Raji (cell line): ENCODE data around the gene CDH15.

Experiments used
- POLR2A ChIP-seq: IDR thresholded peaks from 2 replicates; pipeline ENCODE4 v1.6.1; 2011; ENCODE audit warnings: low read depth, low read length, control low read depth; ENCODE audit not compliant: insufficient read depth

Gene CDH15

DNA sequence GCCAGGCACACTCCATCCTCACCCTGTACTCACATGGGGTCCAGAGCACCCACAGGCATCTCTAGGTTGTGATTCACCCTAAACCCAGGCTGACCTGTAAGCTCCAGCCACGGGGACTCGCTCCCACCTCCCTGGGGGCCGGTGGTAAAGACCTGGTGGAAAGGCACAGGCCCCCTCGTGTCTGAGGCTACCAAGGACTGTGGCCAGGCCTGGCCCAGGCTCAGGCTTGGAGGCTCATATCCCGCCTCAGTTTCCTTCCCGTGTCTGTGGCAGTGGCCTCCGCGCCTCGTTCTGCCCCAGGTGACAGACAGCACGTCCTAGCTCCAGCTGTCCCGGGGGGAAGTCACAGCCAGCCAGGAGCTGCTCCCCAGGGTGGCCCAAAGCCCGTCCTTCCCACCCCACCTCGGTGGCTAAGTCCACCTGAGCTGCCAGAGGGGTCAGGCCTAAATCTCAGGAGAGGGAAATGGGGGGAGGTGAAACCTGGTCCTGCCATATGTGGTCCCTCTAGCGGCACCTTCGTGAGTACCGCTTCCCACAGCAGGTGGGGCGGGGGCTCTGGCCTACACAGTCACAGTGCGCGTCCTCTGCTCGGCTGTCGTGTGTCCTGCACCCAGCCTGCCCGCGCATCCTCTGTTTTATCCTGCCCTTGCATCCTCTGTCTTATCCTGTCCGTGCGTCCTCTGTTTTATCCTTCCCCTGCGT is 12.6 kb downstream of the CDH15 start:
- TF ChIP-seq POLR2A, result no peak

DNA sequence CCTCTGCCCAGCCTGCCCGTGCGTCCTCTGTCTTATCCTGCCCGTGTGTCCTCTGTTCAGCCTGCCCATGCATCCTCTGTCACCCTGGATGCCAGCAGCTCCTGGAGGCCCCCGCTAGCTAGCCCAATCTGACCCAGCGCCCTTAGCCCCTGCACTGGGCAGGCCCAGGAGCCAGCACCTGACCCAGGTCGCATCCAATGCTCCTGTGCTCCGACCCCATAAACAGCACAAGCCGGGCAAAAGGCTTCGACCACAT is 13.1 kb downstream of the CDH15 start:
- TF ChIP-seq POLR2A, result no peak

DNA sequence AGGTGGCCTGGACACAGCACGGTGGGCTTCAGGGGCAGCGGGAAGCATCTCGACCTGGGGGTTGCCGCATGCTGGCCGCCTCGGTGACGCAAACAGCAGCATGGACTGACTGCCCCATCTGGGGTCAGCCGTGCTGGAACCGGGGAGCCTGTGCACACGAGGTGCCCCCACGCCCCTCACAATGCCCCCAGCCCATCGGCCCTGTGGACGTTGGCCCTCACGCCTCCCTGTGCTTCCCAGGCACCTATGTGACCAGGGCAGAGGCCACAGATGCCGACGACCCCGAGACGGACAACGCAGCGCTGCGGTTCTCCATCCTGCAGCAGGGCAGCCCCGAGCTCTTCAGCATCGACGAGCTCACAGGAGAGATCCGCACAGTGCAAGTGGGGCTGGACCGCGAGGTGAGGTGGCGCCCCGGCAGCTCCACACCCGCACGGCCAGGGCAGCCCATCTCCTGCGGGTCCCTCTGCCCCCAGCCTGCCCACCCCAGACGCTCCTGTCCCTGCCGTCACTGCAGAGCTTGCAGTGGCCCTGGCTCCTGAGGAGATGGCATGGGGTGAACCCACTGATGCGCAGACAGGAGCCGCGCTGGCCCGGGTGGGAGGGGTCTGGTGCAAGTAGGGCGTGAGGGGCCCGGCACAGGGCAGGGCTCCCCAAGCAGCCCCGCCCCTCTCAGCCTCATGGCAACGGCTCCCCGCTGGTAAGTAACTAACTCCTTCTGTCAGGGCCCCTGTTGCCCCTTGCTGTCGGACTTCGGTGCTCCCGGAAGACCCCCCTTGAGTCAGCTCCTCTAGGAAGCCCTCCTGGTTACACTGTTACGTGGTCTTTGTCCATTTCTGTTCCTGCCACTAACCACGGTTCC is 13.6 kb downstream of the CDH15 start:
- TF ChIP-seq POLR2A, result no peak

DNA sequence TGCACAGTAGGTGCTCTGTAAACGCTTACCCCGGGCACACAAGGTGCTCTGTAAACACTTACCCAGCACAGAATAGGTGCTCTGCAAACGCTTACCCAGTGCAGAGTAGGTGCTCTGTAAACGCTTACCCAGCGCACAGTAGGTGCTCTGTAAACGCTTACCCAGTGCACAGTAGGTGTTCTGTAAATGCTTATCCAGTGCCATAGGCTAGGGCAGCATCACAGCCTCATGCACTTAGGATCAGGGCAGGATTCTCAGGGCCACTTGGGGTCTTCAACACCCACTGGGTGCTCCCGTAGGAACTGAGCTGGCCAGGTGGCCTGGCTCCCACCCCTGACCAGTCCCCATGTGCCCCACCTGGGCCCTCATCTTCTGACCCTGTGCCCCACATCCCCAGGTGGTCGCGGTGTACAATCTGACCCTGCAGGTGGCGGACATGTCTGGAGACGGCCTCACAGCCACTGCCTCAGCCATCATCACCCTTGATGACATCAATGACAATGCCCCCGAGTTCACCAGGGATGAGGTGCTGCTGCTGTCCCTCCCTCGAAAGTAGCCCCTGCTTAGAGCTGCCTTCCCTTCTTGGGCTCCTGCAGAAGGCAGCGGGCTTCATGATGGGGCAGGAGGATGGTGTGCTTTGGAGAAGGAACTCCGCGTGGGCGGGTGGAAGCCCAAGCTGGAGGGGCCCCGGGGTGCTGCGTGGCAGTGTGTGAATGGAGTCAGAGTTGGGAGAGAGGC is 15.7 kb downstream of the CDH15 start:
- no peak for TF ChIP-seq POLR2A

DNA sequence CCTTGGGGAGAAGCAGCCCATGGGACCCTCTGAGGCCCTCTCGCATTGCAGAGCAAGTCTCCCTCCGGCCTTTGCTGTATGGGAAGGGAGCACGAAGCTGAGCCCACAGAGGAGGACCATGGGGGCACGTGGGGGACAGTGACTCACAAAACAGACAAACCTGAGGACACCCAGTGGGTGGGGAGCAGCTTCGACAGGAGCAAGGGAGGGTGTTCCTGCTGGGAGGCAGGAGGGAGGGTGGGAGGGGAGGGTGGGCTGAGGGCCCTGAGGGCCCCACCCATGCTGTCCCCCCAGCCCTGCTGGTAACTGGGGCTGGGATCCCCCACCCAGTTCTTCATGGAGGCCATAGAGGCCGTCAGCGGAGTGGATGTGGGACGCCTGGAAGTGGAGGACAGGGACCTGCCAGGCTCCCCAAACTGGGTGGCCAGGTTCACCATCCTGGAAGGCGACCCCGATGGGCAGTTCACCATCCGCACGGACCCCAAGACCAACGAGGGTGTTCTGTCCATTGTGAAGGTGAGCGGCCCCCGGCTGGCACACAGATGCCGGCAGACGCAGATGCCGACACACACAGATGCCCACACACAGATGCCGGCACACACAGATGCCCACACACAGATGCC is 16.3 kb downstream of the CDH15 start:
- TF ChIP-seq POLR2A, result no peak

DNA sequence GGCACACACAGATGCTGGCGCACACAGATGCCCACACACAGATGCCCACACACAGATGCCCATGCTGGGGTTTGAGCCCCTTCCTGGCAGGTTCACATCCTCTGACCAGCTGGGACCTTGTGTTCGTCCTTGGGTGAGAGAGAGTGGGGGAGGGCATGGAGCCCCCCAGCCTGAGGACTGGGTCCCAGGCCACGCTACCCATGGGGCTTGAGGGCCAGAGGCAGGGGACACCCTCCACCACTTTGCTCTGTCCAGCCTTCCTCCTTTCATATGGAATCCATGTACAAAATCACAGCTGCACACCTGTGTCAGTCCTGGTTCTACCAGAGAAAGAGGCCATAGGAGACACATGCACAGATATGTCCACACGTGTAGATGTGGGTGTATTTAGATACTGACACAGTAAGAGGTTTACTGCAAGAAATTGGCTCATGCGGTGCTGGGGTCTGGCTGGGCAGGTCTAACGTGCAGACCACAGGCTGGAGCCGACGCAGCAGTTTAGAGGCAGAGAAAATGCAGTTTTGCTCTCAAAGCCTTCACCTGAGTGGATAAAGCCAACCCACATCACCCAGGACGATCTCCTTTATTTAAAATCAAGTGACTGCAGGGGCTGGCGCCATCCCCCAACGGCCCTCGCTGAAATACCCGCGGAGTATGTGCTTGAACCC is 17.9 kb downstream of the CDH15 start:
- TF ChIP-seq POLR2A, result no peak

DNA sequence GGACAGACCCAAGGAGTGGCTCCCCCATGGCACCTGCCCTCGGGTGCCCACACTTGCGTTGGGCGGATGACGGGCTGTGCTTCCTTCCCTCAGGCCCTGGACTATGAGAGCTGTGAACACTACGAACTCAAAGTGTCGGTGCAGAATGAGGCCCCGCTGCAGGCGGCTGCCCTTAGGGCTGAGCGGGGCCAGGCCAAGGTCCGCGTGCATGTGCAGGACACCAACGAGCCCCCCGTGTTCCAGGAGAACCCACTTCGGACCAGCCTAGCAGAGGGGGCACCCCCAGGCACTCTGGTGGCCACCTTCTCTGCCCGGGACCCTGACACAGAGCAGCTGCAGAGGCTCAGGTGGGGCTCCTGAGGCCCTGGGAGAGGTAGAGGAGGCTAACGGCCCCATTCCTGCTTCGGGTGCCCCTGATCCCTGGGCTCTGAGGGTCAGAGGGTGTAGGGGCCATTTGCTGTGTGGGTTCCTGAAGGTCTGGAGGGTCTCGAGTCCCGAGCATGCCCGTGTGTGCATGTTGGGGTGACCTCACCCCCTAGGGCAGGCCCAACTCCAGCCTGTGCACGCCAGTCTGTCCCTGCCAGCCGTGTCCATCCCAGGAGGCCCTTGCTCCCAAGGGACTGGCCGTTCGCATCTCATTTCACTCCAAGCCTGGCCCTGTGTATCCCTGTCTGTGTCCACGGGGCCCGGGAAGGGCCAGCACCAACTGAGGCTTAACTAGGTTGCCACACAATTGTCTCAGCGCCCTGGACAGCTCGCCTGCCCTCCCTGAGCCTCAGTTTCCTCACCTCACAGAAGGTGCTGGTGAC is 18.8 kb downstream of the CDH15 start:
- no peak for TF ChIP-seq POLR2A

DNA sequence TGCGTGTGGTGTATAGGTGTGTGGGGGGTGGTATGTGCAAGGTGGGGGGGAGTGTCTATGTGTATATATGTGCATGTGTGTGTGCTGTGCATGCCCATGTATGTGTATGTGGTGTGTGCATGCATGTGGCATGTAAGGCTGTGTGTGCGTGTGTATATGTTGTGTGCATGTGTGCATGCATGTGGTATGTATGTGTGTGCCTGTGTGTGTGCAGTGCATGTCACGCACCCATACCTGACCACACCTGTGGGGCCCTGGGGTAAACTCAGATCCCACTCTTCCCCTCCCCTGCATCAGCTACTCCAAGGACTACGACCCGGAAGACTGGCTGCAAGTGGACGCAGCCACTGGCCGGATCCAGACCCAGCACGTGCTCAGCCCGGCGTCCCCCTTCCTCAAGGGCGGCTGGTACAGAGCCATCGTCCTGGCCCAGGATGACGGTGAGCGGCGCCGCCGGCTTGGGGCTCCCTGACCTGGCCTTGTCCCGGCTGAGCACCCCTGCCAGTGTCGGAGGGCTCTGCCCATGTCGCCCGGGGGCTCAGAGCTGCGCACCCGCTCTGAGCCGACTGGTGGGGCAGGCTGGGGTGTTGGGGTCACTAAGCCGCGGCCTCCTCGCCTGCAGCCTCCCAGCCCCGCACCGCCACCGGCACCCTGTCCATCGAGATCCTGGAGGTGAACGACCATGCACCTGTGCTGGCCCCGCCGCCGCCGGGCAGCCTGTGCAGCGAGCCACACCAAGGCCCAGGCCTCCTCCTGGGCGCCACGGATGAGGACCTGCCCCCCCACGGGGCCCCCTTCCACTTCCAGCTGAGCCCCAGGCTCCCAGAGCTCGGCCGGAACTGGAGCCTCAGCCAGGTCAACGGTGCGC is 19.7 kb downstream of the CDH15 start:
- no peak for TF ChIP-seq POLR2A

DNA sequence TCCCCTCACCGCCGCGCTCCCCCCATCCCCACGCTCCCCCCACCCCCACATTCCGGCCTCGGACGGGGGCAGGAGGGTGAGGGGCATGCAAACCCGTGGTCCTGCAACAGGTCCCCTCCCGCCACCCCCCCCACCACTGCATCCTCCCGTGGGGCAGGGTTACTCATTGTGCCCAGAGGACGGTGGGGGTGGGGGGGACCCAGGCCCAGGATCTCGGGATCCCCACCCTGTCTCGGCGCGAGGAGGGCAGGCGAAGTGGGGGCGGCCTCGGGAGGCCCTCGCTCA is 20.3 kb downstream of the CDH15 start:
- TF ChIP-seq POLR2A, result no peak

DNA sequence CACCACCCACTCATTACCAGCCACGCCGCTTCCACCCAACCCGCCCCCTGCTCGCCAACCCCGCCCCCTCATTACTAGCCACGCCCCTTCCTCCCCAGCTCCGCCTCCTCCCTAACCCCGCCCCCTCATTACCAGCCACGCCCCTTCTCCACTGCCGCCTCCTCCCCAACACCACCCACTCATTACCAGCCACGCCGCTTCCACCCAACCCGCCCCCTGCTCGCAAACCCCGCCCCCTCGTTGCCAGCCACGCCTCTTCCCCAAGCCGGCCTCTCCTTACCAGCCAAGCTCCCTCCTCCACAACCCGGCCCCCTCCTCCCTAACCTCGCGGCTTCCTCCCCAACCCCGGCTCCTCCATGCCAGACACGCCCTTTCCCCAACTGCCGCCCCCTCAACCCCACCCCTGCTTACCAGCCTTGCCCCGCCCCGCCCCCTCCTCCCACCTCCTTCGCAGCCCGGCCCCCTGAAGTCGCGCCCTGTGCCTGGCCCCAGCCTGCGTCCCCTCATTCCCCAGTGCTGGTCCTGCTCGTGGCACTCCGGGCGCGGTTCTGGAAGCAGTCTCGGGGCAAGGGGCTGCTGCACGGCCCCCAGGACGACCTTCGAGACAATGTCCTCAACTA is 21.5 kb downstream of the CDH15 start:
- no peak for TF ChIP-seq POLR2A

DNA sequence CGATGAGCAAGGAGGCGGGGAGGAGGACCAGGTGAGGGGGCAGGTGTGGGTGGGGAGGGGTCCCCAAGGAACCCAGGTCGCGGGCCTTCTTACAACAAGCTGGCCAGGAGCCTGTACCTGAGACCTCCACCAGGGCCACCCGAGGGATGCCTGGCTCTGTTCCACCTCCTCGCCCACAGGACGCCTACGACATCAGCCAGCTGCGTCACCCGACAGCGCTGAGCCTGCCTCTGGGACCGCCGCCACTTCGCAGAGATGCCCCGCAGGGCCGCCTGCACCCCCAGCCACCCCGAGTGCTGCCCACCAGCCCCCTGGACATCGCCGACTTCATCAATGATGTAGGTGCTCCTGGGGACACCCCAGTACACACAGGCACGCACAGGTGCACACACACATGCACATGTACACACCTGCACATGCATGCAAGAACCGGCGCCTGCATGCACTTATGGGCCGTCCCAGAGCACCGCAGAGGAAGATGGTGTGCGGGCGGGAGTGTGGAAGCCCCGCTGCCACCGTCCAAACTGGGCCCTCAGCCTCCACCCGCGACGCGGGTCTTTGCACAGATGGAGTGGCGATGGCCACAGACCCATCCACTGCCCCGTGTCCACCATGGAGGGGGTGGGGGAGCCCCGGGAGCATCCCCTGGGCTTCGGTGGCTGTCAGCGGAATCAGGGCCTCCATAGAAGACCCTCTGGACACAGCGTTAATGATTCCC is 22.2 kb downstream of the CDH15 start:
- no peak for TF ChIP-seq POLR2A

DNA sequence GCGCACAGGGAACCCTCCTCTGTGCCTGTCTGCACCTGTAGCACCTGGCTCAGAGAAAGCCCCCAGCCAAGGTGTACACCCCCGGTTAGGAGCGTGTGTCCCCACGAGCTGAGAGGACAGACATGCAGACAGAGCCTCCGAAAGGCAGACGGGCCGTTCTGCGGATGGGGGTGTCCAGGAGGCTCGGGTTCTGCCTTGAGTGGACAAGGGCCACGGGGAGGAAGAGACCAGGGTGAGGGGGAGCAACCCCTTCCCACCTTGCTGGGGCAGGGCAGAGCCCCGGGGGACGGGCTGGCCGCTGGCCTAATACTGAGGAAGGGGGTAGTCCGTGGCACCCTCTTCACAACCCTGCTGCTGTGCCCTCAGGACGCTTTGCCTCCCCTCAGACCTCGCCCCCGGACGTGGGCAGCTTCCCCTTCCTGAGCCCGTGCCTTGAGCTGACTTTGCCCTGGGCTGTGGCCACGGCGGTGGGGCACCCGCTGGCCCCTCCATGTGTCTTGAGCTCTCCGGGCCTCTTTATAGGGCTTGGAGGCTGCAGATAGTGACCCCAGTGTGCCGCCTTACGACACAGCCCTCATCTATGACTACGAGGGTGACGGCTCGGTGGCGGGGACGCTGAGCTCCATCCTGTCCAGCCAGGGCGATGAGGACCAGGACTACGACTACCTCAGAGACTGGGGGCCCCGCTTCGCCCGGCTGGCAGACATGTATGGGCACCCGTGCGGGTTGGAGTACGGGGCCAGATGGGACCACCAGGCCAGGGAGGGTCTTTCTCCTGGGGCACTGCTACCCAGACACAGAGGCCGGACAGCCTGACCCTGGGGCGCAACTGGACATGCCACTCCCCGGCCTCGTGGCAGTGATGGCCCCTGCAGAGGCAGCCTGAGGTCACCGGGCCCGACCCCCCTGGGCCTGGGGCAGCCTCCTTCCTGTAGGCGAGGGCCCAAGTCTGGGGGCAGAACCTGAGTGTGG is 23.1 kb downstream of the CDH15 start:
- TF ChIP-seq POLR2A, result no peak
